GM18526 (cell line): ENCODE results near the gene SSBP4.
A peak's percentile ranks its signal among the peaks of the same experiment; 100 is the strongest.

ENCODE experiments used
- POLR2A ChIP-seq: IDR thresholded peaks from 3 replicates; pipeline ENCODE4 v1.6.1; 2011; ENCODE audit not compliant: insufficient read length; ENCODE audit errors: extremely low read depth

The SSBP4 gene

DNA sequence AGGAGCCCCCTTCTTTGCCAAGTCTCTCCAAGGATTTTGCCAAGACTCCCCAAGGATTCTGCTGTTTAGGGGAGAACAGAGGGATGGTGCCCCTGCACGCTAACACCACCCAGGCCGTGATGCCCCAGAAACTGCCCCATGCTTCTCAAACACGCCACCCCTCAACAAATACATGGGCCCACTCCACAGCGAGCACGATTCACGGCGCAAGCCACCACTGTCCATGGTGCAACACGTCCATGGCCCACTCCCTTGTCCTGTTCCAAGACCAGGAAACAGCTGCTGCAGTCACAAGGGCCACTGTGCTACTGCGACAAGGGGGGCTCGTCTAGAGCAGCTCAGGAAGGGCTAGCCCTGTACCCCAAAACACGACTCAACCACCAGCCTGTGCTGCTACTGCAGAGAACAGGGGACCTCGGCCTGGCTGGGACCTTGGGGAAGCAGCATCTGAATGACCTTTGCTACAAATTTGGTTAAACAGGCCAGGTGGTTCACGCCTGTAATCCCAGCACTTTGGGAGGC, 55.2 kb downstream of the SSBP4 start:
- no peak for TF ChIP-seq POLR2A

DNA sequence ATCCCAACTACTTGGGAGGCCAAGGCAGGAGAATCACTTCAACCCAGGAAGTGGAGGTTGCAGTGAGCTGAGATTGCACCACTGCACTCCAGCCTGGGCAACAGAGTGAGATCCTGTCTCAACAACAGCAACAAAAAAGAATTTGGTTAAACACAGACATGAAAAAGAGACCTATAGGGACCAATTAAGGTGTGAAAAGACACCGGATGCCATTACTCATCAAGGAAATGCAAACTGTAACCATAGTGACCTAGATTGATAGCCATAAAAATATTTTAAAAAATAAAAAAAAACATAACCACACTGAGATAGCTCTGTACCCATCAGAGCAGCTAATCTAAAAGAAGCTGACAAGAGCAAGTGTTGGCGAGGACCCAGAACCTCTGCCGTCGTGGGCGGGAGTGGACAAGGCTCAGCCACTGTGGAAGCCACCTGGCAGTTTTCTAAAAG, 55.8 kb downstream of the SSBP4 start:
- TF ChIP-seq POLR2A, result no peak

DNA sequence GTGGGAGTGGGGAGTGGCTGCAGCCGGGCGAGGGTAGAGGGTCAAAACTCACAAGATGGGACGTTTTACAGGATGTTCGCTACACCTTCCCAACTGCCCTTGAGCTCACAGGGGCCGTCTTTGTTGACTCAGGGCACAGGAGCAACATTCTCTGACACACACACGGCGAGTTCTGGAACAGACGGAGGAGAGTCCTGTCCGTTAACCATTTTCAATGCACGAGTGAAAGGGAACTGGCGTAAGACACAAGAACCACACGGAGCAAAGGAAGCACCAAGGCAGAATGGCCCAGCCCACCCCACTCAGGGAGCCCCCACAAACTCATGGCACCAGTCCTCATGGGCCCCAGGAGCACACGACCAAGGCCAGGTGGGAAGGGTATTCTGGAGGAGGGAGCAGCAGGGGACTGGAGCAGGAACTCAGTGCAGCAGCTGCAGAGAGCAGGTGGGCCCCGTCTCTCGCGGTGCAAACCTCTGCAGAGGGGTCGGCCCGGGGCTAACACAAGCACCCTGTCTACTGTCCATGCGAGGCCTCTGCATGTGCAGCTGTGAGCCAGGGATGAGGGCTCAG, 56.6 kb downstream of the SSBP4 start:
- no peak for TF ChIP-seq POLR2A

DNA sequence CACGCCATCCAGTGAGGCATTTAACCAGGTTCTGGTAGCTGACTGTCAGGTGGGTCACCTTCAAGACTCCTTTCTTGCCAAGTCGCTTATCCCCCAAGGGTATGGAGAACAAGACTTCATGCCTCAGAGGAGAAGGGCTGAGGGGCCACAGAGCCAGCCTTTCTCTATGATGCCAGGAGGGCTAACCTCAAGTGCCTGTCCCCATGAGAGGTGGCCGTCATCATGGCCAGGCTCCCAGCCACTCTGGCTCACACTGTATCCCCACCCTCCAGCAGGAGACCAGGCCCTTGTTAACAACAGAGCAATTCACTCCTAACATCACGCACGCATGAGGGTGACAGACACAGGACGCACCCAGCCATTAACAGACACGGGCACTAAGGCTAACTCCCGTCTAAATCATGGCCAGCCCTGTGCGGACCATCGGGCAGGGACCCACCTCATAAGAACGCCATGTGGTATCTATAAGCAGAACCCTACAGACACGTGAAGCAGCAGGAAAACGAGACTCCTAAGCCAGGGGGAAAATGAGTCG, 57.4 kb downstream of the SSBP4 start:
- TF ChIP-seq POLR2A, result no peak

DNA sequence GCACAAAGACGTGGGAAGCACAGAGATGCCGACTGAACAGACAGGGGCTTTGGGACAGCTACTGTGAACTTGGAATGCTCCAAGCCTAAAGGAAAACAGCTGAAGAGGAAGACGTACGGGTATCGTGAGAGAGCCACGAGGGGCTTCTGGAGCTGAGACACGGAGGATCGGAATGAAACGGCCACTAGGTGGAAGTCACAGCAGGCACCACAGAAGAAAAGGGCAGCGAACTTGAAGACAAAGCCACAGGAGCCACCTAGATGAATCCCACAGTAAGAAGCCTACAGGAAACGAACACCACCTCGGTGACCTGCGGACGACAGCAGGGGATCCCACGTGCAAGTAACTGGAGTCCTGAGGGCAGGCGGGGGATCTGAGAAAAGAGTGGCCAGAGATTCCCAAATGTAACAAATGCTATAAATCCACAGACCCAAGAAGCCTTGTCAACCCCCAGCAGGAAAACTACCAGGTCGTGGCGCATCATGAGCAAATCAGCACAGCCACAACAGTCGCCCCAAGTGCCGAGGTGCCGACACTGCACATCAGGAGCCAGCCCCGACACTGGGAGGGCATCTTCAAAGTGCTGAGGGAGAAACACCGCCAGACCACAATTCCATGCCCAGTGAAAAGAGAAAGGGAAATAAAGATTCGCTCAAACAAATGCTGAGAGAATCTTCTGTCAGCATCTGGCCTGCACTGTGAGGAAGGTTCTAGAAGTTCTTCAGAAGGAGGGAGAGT, 58.0 kb downstream of the SSBP4 start:
- TF ChIP-seq POLR2A, result no peak

DNA sequence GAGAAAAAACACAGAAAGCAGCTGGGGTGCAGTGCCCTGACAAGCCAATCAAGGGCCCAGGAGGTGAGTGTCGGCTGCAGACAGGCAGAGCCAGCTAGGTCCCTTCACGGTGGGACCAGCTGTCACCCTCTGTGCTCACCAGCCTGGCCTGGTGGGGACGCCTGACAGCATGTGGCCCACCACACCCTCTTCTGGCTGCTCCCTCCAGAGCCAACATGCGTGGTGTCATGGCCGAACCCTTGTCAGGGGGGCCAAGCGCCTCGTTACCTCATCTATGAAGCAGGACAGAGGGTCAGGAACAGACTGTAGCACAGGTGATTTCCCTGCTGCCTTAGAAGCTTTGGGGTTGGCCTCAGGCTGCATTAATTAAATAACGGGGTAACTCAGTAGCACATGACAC, 58.8 kb downstream of the SSBP4 start:
- no peak for TF ChIP-seq POLR2A

DNA sequence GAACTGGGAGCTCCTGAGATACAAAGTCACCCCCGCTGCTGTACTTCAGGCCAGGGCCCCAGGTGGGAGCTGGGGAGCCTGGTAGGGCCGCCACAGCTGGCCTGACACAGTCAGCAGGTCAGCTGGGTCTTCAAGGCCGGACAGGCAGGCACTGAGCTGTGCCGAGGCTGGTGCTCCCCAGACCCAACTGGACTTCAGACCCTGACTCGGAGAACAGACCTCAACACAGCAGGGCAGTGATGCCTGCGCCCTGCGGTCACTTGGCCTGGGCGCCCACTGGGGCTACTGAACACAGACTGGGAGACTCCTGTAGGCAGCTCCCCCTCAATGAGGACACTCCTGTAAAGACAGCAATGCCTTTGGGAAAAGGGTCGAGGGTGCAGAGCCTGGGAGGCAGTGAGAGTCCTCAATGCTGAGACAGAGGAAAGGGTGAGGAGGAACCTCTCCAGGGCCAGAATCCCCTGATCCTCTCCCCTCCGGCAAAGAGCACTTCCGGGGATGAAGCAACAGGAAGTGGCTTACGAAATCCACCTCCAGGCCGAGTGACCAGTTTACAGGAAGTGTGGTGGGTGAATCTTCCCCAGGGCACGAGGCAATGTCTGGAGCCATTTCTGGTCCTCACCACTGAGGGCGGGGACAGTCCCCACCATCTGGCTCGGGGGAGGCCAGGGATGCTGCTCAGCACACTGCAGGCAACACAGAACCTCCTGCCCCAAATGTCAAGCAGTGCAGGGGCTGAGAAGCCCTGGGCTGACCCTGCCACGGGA, 59.5 kb downstream of the SSBP4 start:
- peak; percentile 20 for TF ChIP-seq POLR2A

DNA sequence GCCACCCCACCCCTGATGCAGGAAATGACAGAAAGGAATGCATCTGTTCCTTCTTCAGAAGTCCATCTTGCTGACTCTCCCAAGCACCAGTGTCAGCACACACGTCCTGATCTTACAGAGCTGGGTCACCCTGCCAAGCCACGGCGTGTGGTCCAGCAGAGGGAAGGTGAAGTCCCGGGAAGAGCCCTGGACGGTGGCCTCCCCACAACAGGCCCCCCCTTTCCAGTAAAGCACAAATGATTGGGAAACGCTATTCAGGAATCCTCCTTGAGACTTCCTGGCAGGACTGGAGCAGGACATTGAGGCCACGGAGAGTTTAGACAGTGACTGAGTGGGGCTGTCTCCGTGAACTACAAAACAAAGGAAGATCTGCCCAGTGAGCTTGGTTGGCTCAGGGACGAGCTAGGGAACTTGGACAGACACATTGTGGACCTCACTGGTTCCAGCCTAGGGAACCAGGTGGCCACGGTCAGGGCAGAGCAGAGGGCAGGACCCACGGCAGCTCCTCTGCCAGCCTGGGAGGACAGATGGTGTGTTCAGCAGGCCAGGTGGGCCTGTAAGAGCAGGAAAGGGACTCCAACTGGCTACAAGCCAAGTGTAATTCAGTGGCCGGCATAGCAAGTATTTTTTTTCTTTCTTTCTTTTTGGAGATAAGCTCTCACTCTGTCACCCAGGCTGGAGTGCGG, 61.0 kb downstream of the SSBP4 start:
- no peak for TF ChIP-seq POLR2A

DNA sequence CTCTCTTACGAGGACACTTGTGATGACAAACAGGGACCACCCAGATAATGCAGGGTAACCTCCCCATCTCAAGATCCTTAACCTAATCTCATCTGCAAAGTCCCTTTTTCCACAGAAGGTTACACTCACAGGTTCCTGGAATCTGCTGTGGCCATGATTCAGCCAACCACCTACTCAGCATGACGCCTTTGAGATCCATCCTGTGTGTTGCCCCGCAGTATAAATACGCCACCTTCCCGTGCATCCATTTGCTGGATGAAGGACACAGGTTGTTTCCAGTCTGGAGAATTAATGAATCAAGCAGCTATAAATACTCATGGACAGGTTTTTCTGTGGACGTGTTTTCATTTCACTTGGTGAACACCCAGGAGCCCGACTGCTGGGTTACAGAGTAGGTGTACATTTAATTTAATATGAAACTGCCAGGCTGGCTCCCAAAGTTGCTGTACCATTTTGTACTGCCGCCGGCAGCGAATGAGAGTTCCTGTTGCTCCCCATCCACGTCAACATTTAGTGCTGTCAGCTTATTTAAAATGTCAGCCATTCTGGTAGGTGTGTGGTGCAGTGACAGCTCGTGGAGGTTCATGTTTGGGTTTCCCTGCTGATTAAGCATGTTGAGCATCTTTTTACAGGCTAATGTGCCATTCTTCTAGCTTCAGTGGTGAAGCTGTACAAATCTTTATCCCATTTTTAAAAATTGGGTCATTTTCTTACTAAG, 62.5 kb downstream of the SSBP4 start:
- no peak for TF ChIP-seq POLR2A

DNA sequence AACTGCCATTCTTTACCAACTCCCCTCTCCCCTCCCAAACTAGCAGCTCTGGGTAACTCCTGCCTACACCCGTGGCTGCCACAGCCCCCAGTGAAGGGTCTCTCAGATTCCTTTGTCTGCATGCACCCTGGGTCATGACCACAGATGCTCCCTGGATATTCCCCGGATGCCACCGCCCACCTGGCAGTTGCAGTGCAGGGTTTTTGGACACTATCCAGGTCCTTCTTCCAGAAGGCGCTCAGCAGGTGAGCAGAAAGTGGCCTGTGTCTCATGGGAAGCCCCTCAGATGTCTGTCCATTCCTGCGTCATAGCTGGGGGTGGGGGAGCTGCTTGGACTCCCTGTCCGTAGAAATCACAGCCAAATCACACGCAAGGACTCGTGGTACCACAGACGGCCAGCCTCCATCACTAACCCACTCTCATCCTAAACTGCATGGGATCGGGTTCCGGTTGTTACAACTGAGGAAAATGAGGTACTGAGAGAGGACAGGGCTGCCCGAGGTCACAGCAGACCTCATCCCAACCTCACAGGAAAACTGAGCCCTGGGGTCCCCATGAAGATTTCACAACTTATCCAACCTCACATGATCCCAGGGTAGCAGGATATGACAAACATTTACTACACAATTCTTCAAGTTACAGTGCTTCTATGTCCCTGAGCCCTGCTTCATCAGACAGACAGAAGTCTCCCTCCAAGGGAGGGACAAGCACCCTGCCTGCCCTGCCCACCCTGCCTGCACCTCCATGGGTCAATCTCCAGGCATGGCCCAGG, 64.1 kb downstream of the SSBP4 start:
- no peak for TF ChIP-seq POLR2A
